ENCODE data around the gene SHISA7.

SHISA7 gene

GRCh38 chr19:55382522-55383054 lies 60.5 kb downstream of the SHISA7 start:
- TF ChIP-seq CTCF (IDR thresholded peaks at IDR 0.05; ENCODE audit: control insufficient read depth, insufficient read depth, low read depth, low read length, missing control alignments): no peak
- DNase-seq (ENCODE audit: low read depth): no peak
- no peak overlapping the region for H3K4me3 ChIP-seq (ENCODE audit: control insufficient read depth, low read depth, low read length)

- DNase-seq (ENCODE audit: low read depth): no peak
- H3K4me3 ChIP-seq (ENCODE audit: control insufficient read depth, low read depth, low read length): no peak overlapping the region
- TF ChIP-seq CTCF (IDR thresholded peaks at IDR 0.05; ENCODE audit: control insufficient read depth, insufficient read depth, low read depth, low read length, missing control alignments): no peak
Measured at GRCh38 chr19:55382013-55382412, 61.1 kb downstream of the SHISA7 start.

- DNase-seq (ENCODE audit: low read depth): no peak
- no peak overlapping the region for H3K4me3 ChIP-seq (ENCODE audit: control insufficient read depth, low read depth, low read length)
- TF ChIP-seq CTCF (IDR thresholded peaks at IDR 0.05; ENCODE audit: control insufficient read depth, insufficient read depth, low read depth, low read length, missing control alignments): no peak
Measured at GRCh38 chr19:55379174-55379573, 63.9 kb downstream of the SHISA7 start.

Measured in AG09309 (cell line).